Measurements from ENCODE around the gene BICC1. TPM values are rescaled to one million over a fixed set of nuclear protein-coding genes. Genes with fewer than 3 reads are reported as not detected.

Gene BICC1
- total RNA-seq, 1 experiment from 2014 or later = 0.57 TPM

DNA sequence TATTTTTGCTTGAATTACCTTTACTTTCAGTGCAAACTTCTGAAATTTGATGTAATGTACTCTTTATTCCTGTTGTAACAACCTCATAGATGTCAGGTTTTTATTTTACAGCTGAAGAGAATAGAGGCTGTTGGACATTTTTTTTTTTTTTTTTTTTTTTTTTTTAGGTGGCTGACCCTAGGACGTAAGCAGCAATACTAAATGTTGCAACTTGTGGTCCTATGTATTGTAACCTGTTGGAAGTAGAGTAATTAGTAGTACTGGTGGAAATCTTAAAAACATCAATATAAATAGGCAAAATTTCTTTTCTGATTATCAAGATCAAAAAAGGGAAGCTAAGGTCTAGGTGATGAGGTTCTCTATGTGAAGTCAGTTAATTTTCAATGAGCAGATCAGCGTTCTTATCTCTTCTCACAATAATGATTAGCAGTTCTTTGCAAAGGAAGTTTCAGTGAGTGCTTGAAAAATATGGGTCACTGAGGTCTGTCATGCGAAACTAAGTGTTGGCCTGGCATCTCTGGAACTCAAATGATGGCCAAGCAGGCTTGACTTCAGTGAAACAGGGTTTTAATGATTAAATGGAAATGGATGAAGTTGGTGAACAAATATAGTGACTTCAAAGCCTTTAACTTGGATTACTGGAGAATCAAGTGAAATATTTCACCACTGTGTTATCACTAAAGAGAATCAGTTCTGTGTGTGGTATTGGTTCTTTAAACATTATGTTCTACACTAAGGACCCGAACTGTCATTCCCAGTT, 42.7 kb downstream of the BICC1 start:
- H3K14ac ChIP-seq (ENCODE audit: insufficient read depth, low read length) = no peak overlapping the region
- no peak overlapping the region for H2BK12ac ChIP-seq (ENCODE audit: insufficient read length, low read depth, low read length)
- peaks cover 13 to 16% of the 10 kb centered on the region in 2 experiments for H3K9me3 Mint-ChIP-seq
- no peak overlapping the region for H4K8ac ChIP-seq (replicated peaks; ENCODE audit: insufficient read length, low read depth, low read length)
- DNase-seq = no peak
- no peak overlapping the region for H3K56ac ChIP-seq (ENCODE audit: insufficient read length, low read depth, low read length)
- H4K5ac ChIP-seq (ENCODE audit: insufficient read length, low read depth, low read length) = no peak overlapping the region
- no peaks in the 10 kb centered on the region for H3K9me3 ChIP-seq (ENCODE audit: control insufficient read depth, low read depth, low read length)
- H2BK5ac ChIP-seq (ENCODE audit: insufficient read length, low read length) = no peak overlapping the region
- WGBS (ENCODE audit: extremely low coverage, insufficient read length, low lambda C conversion rate) = no CpG with 5 or more reads among the region's 4 CpGs
- H3K79me1 ChIP-seq (ENCODE audit: insufficient read depth, low read depth, low read length, poor library complexity, severe bottlenecking) = no peaks in the 10 kb centered on the region
- H3T11ph ChIP-seq (ENCODE audit: low read length) = no peak overlapping the region
- H3K9ac ChIP-seq (ENCODE audit: extremely low read depth, insufficient read length, low read length) = no peak overlapping the region
- H3K4me2 ChIP-seq (ENCODE audit: insufficient read depth, insufficient read length, low read length) = no peak overlapping the region
- no peak overlapping the region for H2AFZ ChIP-seq (ENCODE audit: low read length)
- no peak overlapping the region for H3K4ac ChIP-seq (ENCODE audit: low read depth, low read length)
- no peaks in the 10 kb centered on the region for H3K23me2 ChIP-seq (ENCODE audit: insufficient read length, low read depth, low read length, poor library complexity, severe bottlenecking)
- H3K79me2 ChIP-seq (ENCODE audit: insufficient read depth, low read length) = no peaks in the 10 kb centered on the region
- H3K4me1 ChIP-seq (ENCODE audit: insufficient read depth, low read length) = no peaks in the 10 kb centered on the region
- peaks cover 0 to 9% (median 0%) of the 10 kb centered on the region in 3 experiments; a peak in 3 of 7 replicates for H3K36me3 Mint-ChIP-seq (ENCODE audit: insufficient read depth in 1 of 3, low read depth in 3 of 3)
- no peaks in the 10 kb centered on the region for H3K27me3 ChIP-seq (ENCODE audit: insufficient read depth, low read length)
- H2BK120ac ChIP-seq (ENCODE audit: low read depth, low read length, poor library complexity, severe bottlenecking) = no peak overlapping the region
- no peak overlapping the region for H3K27ac ChIP-seq (ENCODE audit: insufficient read length, low read depth, low read length)
- no peaks in the 10 kb centered on the region for H4K20me1 ChIP-seq (ENCODE audit: control insufficient read depth, insufficient read depth, insufficient read length)
- TF ChIP-seq, protein P1, sequence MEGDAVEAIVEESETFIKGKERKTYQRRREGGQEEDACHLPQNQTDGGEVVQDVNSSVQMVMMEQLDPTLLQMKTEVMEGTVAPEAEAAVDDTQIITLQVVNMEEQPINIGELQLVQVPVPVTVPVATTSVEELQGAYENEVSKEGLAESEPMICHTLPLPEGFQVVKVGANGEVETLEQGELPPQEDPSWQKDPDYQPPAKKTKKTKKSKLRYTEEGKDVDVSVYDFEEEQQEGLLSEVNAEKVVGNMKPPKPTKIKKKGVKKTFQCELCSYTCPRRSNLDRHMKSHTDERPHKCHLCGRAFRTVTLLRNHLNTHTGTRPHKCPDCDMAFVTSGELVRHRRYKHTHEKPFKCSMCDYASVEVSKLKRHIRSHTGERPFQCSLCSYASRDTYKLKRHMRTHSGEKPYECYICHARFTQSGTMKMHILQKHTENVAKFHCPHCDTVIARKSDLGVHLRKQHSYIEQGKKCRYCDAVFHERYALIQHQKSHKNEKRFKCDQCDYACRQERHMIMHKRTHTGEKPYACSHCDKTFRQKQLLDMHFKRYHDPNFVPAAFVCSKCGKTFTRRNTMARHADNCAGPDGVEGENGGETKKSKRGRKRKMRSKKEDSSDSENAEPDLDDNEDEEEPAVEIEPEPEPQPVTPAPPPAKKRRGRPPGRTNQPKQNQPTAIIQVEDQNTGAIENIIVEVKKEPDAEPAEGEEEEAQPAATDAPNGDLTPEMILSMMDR (conservative IDR thresholded peaks at IDR 0.05) = no peak
- H3K18ac ChIP-seq (ENCODE audit: insufficient read length, low read depth, low read length) = no peak overlapping the region
- H3K4me1 Mint-ChIP-seq = no peaks in the 10 kb centered on the region
- H2BK20ac ChIP-seq (ENCODE audit: low read depth, low read length, poor library complexity, severe bottlenecking) = no peak overlapping the region
- H3K23ac ChIP-seq (ENCODE audit: insufficient read length, low read depth, low read length) = no peak overlapping the region
- no peak overlapping the region; a peak in 1 of 7 replicates for H3K27ac Mint-ChIP-seq
- no peak overlapping the region for H3K4me3 Mint-ChIP-seq
- no peak overlapping the region for H2AK5ac ChIP-seq (ENCODE audit: insufficient read length, low read length)
- H2BK15ac ChIP-seq (ENCODE audit: low read depth, low read length) = no peak overlapping the region
- no peak overlapping the region for H4K91ac ChIP-seq (ENCODE audit: insufficient read length, low read depth, low read length)
- no peaks in the 10 kb centered on the region for H3K27me3 Mint-ChIP-seq (ENCODE audit: low read depth)

All from H9 (cell line).